Activated CD4-positive, alpha-beta T cell treated with anti-CD3 and anti-CD28 coated beads for 36 hours (primary cell): Measurements from ENCODE around the gene MROH8. TPM values are rescaled to one million over a fixed set of nuclear protein-coding genes. Genes with fewer than 3 reads are reported as not detected.

Source experiments
- ATAC-seq: fragments of 200-7000 bp; cut with Tn5 transposase; one replicate; pipeline ENCODE4 v1.10.0; 2021; ENCODE audit warnings: mild to moderate bottlenecking, moderate library complexity
- CTCF ChIA-PET: fragments of 350-600 bp; sonication (Branson Sonifier 250); formaldehyde crosslinking; loops from one replicate; lab custom pipeline; 2021; ENCODE audit warnings: antibody characterized with exemption; lab: Charles Lee
- POLR2A ChIA-PET: fragments of 350-600 bp; sonication (Branson Sonifier 250); formaldehyde crosslinking; loops from one replicate; lab custom pipeline; 2021; ENCODE audit warnings: antibody characterized with exemption, inconsistent platforms; lab: Charles Lee
- DNase-seq: peaks from one replicate; pipeline ENCODE4 v3.0.0-alpha.2; 2020
- H3K27ac Mint-ChIP-seq: one replicate; pipeline ENCODE4 v1.8.0; 2021; ENCODE audit warnings: mixed read lengths
- H3K27me3 Mint-ChIP-seq: one replicate; pipeline ENCODE4 v1.8.0; 2021; ENCODE audit warnings: mixed read lengths
- H3K36me3 Mint-ChIP-seq: one replicate; pipeline ENCODE4 v1.8.0; 2021; ENCODE audit warnings: low read depth, mixed read lengths
- H3K4me1 Mint-ChIP-seq: one replicate; pipeline ENCODE4 v1.8.0; 2021; ENCODE audit warnings: mixed read lengths
- H3K4me3 Mint-ChIP-seq: one replicate; pipeline ENCODE4 v1.8.0; 2021; ENCODE audit warnings: mild to moderate bottlenecking, moderate library complexity, mixed read lengths
- H3K9me3 Mint-ChIP-seq: one replicate; pipeline ENCODE4 v1.8.0; 2021; ENCODE audit warnings: low read depth, mixed read lengths
- intact Hi-C, 2 experiments: fragments of 100-400 bp; cut with DNase I in 1 of 2; cut with micrococcal nuclease in 1 of 2; formaldehyde crosslinking; loops; one replicate each; pipeline versions ENCODE4 v1.14.2 to v1.15.1; 2022 to 2024; cut with DNase I, micrococcal nuclease
- total RNA-seq, 2 experiments: library from RNA; stranded (reverse); gene quantifications; one replicate each; pipeline ENCODE4 v1.2.3, GENCODE V29; 2021

MROH8 gene
- total RNA-seq, 2 experiments from 2014 or later, result 3.0 to 4.5 TPM

GRCh38 chr20:37179683-37180524, 556 bp upstream of the MROH8 start:
- Mint-ChIP-seq H3K4me3 (peak overlapping the region; percentile 87), H3K4me1 (peaks cover 40% of the 10 kb centered on the region), H3K27ac (peak overlapping the region; percentile 92), H3K9me3 (no peaks in the 10 kb centered on the region), H3K36me3 (peaks cover 26% of the 10 kb centered on the region), H3K27me3 (no peaks in the 10 kb centered on the region)
- no peak for DNase-seq
- ATAC-seq, result no peak
- ChIA-PET CTCF (interaction anchor here (0.7 to 4.6 kb wide), 5 partner anchors 10 to 280 kb away, joined by 3 to 36 read pairs (median 10); no protein-coding TSS in a partner anchor), POLR2A (interaction anchor here (0.6 to 1.5 kb wide), 3 partner anchors 11 to 715 kb away, joined by 3 to 12 read pairs (median 3); partner anchors contain the start of gene RBL1)
- intact Hi-C loops, result loop anchor here (1.0 to 5.0 kb wide), 11 partner anchors 84 to 1292 kb away; partner anchors contain the start of genes BLCAP (in 1 of the 2), MANBAL (in 1 of the 2), RALGAPB (in 1 of the 2) and RBL1 (in 1 of the 2)

- Mint-ChIP-seq H3K27ac (no peak overlapping the region), H3K27me3 (peaks cover 2% of the 10 kb centered on the region), H3K36me3 (no peaks in the 10 kb centered on the region), H3K9me3 (no peaks in the 10 kb centered on the region), H3K4me3 (no peak overlapping the region), H3K4me1 (no peaks in the 10 kb centered on the region)
- intact Hi-C loops, result no loop called here
- no peak for ATAC-seq
- DNase-seq, result no peak
- CTCF ChIA-PET, result interaction anchor here (0.6 to 1.4 kb wide), 2 partner anchors 17 to 44 kb away, joined by 3 to 4 read pairs; no protein-coding TSS in a partner anchor
- POLR2A ChIA-PET, result no interaction called here
These were observed 6.5 kb downstream of the MROH8 start for GRCh38 chr20:37172836-37173235.

GRCh38 chr20:37166867-37167266, 12.5 kb downstream of the MROH8 start:
- Mint-ChIP-seq H3K36me3 (no peaks in the 10 kb centered on the region), H3K27me3 (no peaks in the 10 kb centered on the region), H3K4me1 (no peaks in the 10 kb centered on the region), H3K27ac (no peak overlapping the region), H3K4me3 (no peak overlapping the region), H3K9me3 (no peaks in the 10 kb centered on the region)
- ATAC-seq, result no peak
- DNase-seq, result no peak
- ChIA-PET CTCF (interaction anchor here (0.8 kb wide), 1 partner anchor 25 kb away, joined by 3 read pairs; no protein-coding TSS in a partner anchor), POLR2A (no interaction called here)
- intact Hi-C loops, result no loop called here

GRCh38 chr20:37165031-37165430, 14.3 kb downstream of the MROH8 start:
- POLR2A ChIA-PET, result no interaction called here
- no peaks in the 10 kb centered on the region for H3K36me3 Mint-ChIP-seq
- H3K4me1 Mint-ChIP-seq, result no peaks in the 10 kb centered on the region
- CTCF ChIA-PET, result no interaction called here
- no peak overlapping the region for H3K27ac Mint-ChIP-seq
- no peak overlapping the region for H3K4me3 Mint-ChIP-seq
- ATAC-seq, result no peak
- intact Hi-C loops, result no loop called here
- H3K27me3 Mint-ChIP-seq, result no peaks in the 10 kb centered on the region
- no peak for DNase-seq
- H3K9me3 Mint-ChIP-seq, result no peaks in the 10 kb centered on the region

- DNase-seq (no peak), ATAC-seq (no peak)
- Mint-ChIP-seq H3K4me3 (no peak overlapping the region), H3K4me1 (no peaks in the 10 kb centered on the region), H3K27me3 (no peaks in the 10 kb centered on the region), H3K9me3 (no peaks in the 10 kb centered on the region), H3K27ac (no peak overlapping the region), H3K36me3 (no peaks in the 10 kb centered on the region)
- POLR2A ChIA-PET, result no interaction called here
- CTCF ChIA-PET, result interaction anchor here (0.8 kb wide), 1 partner anchor 142 kb away, joined by 3 read pairs; no protein-coding TSS in a partner anchor
- intact Hi-C loops, result no loop called here
These were observed 15.4 kb downstream of the MROH8 start for GRCh38 chr20:37163832-37164554.

GRCh38 chr20:37162646-37163045, 16.7 kb downstream of the MROH8 start:
- POLR2A ChIA-PET, result no interaction called here
- no peaks in the 10 kb centered on the region for H3K4me1 Mint-ChIP-seq
- no peak for DNase-seq
- no peak overlapping the region for H3K4me3 Mint-ChIP-seq
- CTCF ChIA-PET, result no interaction called here
- intact Hi-C loops, result no loop called here
- H3K27ac Mint-ChIP-seq, result no peak overlapping the region
- ATAC-seq, result no peak
- H3K9me3 Mint-ChIP-seq, result no peaks in the 10 kb centered on the region
- H3K27me3 Mint-ChIP-seq, result no peaks in the 10 kb centered on the region
- H3K36me3 Mint-ChIP-seq, result no peaks in the 10 kb centered on the region

GRCh38 chr20:37161830-37162549, 17.4 kb downstream of the MROH8 start:
- POLR2A ChIA-PET, result no interaction called here
- ATAC-seq (no peak), DNase-seq (no peak)
- CTCF ChIA-PET, result no interaction called here
- H3K27me3 Mint-ChIP-seq, result no peaks in the 10 kb centered on the region
- no peaks in the 10 kb centered on the region for H3K4me1 Mint-ChIP-seq
- no peaks in the 10 kb centered on the region for H3K9me3 Mint-ChIP-seq
- intact Hi-C loops, result no loop called here
- no peaks in the 10 kb centered on the region for H3K36me3 Mint-ChIP-seq
- H3K4me3 Mint-ChIP-seq, result no peak overlapping the region
- no peak overlapping the region for H3K27ac Mint-ChIP-seq

GRCh38 chr20:37160683-37161082, 18.7 kb downstream of the MROH8 start:
- no peaks in the 10 kb centered on the region for H3K9me3 Mint-ChIP-seq
- CTCF ChIA-PET, result interaction anchor here (1.2 kb wide), 1 partner anchor 17 kb away, joined by 3 read pairs; no protein-coding TSS in a partner anchor
- no peak overlapping the region for H3K27ac Mint-ChIP-seq

GRCh38 chr20:37158248-37158647, 21.1 kb downstream of the MROH8 start:
- CTCF ChIA-PET, result interaction anchor here (1.0 kb wide), 1 partner anchor 16 kb away, joined by 4 read pairs; no protein-coding TSS in a partner anchor
- POLR2A ChIA-PET, result no interaction called here
- no peaks in the 10 kb centered on the region for H3K4me1 Mint-ChIP-seq
- intact Hi-C loops, result no loop called here
- H3K9me3 Mint-ChIP-seq, result no peaks in the 10 kb centered on the region
- no peaks in the 10 kb centered on the region for H3K36me3 Mint-ChIP-seq
- no peaks in the 10 kb centered on the region for H3K27me3 Mint-ChIP-seq
- H3K27ac Mint-ChIP-seq, result no peak overlapping the region
- H3K4me3 Mint-ChIP-seq, result no peak overlapping the region
- no peak for DNase-seq
- ATAC-seq, result no peak

More at GRCh38 chr20:37160683-37161082, 18.7 kb downstream of the MROH8 start:
- no peak for DNase-seq
- H3K4me3 Mint-ChIP-seq, result no peak overlapping the region
- POLR2A ChIA-PET, result no interaction called here
- H3K27me3 Mint-ChIP-seq, result no peaks in the 10 kb centered on the region
- no peaks in the 10 kb centered on the region for H3K4me1 Mint-ChIP-seq
- intact Hi-C loops, result no loop called here
- no peak for ATAC-seq
- no peaks in the 10 kb centered on the region for H3K36me3 Mint-ChIP-seq

GRCh38 chr20:37155987-37156386, 23.4 kb downstream of the MROH8 start:
- Mint-ChIP-seq H3K9me3 (no peaks in the 10 kb centered on the region), H3K27ac (no peak overlapping the region), H3K4me1 (no peaks in the 10 kb centered on the region), H3K27me3 (no peaks in the 10 kb centered on the region), H3K4me3 (no peak overlapping the region), H3K36me3 (no peaks in the 10 kb centered on the region)
- ATAC-seq (no peak), DNase-seq (no peak)
- ChIA-PET POLR2A (no interaction called here), CTCF (interaction anchor here (0.5 to 1.5 kb wide), 3 partner anchors 12 to 47 kb away, joined by 3 to 6 read pairs (median 3); no protein-coding TSS in a partner anchor)
- intact Hi-C loops, result no loop called here
